OCI-LY7 (cell line): Measurements from ENCODE around the gene DNM3. TPM values are rescaled to one million over a fixed set of nuclear protein-coding genes. Genes with fewer than 3 reads are reported as not detected.

Experiments
- BruUV-seq: library from RNA; stranded (reverse); fragments of 400-500 nt; replicated peaks from 2 replicates; lab custom pipeline; 2021; lab: Mats Ljungman, UMichigan
- CTCF ChIA-PET: fragments of 300-600 bp; sonication (Branson Sonifier 250); formaldehyde crosslinking; loops from one replicate; lab custom pipeline; 2022; ENCODE audit warnings: antibody characterized with exemption; ENCODE audit not compliant: unreplicated experiment; lab: Charles Lee
- POLR2A ChIA-PET: fragments of 300-600 bp; sonication (Branson Sonifier 250); formaldehyde crosslinking; loops from one replicate; lab custom pipeline; 2022; ENCODE audit warnings: antibody characterized with exemption; lab: Charles Lee
- DNase-seq: peaks from one replicate; pipeline ENCODE4 v3.0.0-alpha.2; 2015; ENCODE audit warnings: low spot score
- H2AFZ ChIP-seq: fragments of 200-600 bp; sonication (generic), shearing (Covaris generic); 2 replicates; pipeline ENCODE4 v1.6.1; 2014; ENCODE audit warnings: mild to moderate bottlenecking, antibody characterized with exemption, low read length, moderate library complexity
- H3K27ac ChIP-seq: fragments of 200-600 bp; sonication (generic); 2 replicates; pipeline ENCODE4 v1.5.1; 2014; ENCODE audit warnings: mixed run types, low read depth, mild to moderate bottlenecking, moderate library complexity, low read length, inconsistent platforms; ENCODE audit not compliant: poor library complexity, severe bottlenecking
- H3K36me3 ChIP-seq: fragments of 200-600 bp; sonication (generic); 2 replicates; pipeline ENCODE4 v1.6.1; 2014; ENCODE audit warnings: mild to moderate bottlenecking, antibody characterized with exemption, low read length, moderate library complexity, mixed read lengths; ENCODE audit not compliant: insufficient read depth
- H3K4me1 ChIP-seq: fragments of 200-600 bp; sonication (generic); 2 replicates; pipeline ENCODE4 v1.5.1; 2014; ENCODE audit warnings: mild to moderate bottlenecking, low read length; ENCODE audit not compliant: insufficient read depth, poor library complexity, severe bottlenecking
- H3K4me2 ChIP-seq: fragments of 200-600 bp; sonication (generic); 2 replicates; pipeline ENCODE4 v1.6.1; 2014; ENCODE audit warnings: mild to moderate bottlenecking, low read length
- H3K4me3 ChIP-seq: fragments of 200-600 bp; sonication (generic); 2 replicates; pipeline ENCODE4 v1.5.1; 2014; ENCODE audit warnings: mild to moderate bottlenecking, low read depth, low read length; ENCODE audit not compliant: poor library complexity, severe bottlenecking
- H3K79me2 ChIP-seq: fragments of 200-600 bp; sonication (generic); 2 replicates; pipeline ENCODE4 v1.6.1; 2016; ENCODE audit warnings: low read depth, mild to moderate bottlenecking, low read length, moderate library complexity, mixed read lengths; ENCODE audit not compliant: insufficient read depth
- H3K9me2 ChIP-seq: fragments of 200-600 bp; sonication (generic); 2 replicates; pipeline ENCODE4 v1.6.1; 2016; ENCODE audit warnings: mild to moderate bottlenecking, low read length, mixed read lengths; ENCODE audit not compliant: insufficient read depth
- H3K9me3 ChIP-seq: fragments of 200-600 bp; sonication (generic); 2 replicates; pipeline ENCODE4 v1.6.1; 2014; ENCODE audit warnings: mild to moderate bottlenecking, mixed run types, low read length, mixed read lengths
- H4K20me1 ChIP-seq: fragments of 200-600 bp; sonication (generic); 2 replicates; pipeline ENCODE4 v1.6.1; 2014; ENCODE audit warnings: mild to moderate bottlenecking, antibody characterized with exemption, low read length, moderate library complexity, mixed read lengths; ENCODE audit not compliant: insufficient read depth
- EZH2phosphoT487 ChIP-seq: fragments of 200-600 bp; sonication (generic); IDR thresholded peaks from 2 replicates; pipeline ENCODE4 v1.6.1; 2018; ENCODE audit warnings: low read depth, borderline replicate concordance, mild to moderate bottlenecking, mixed run types, antibody characterized with exemption, low read length, moderate library complexity, mixed read lengths
- intact Hi-C: fragments of 100-400 bp; cut with micrococcal nuclease; formaldehyde crosslinking; loops from one replicate; pipeline ENCODE4 v1.10.0; 2022; ENCODE audit not compliant: unreplicated experiment
- total RNA-seq, 2 experiments: library from RNA; depleted of rRNA in 1 of 2; stranded (reverse); fragments of >200 nt in 1 of 2; shearing (Covaris generic) in 1 of 2; gene quantifications; 2 replicates each; pipeline ENCODE4 v1.2.3, GENCODE V29; 2014 to 2022
- TF ChIP-seq, protein P1 (sequence below): fragments of 200-600 bp; sonication (generic); conservative IDR thresholded peaks from 2 replicates; pipeline ENCODE4 v1.5.1; 2014; ENCODE audit warnings: mild to moderate bottlenecking, antibody characterized with exemption, low read length, moderate library complexity, mixed read lengths

Gene DNM3
- total RNA-seq, 2 experiments from 2014 or later, result 0.47 to 0.61 TPM

DNA sequence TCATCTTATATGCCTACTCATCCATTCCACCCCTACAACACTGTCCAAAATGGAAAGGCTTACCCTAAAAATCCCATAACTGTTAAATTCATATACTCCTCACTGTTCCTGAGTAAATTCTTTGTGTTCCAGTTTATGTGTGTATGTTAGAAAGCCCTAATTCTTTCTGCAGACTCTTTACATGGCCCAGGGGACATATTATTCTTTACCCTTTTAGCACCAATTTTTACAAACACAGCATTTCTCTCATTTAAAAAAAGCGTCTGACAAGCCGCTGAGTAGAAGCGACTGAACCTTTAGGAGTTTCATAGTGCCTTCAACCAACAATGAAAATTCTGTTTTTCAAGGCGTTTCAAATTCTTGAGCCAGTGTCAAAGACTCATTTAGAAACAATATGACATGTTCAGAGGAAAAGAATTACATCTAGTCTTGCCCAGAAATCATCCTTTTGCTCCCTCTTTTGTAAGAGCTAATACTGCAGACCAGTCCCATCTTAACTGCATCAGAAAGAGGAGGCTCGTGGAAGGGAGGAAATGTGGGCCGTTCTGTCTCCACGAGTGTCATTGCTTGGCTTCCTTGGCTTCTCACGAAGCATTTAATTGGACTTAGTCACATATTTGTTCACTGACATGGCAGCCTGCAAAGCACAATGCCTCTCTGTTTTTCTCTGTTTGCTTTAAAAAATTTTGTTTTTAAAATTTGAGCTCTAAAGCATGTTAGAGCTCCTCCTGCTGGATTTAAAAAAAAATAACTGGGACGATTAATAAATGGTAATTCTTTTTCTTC is 557.9 kb downstream of the DNM3 start:
- no peaks in the 10 kb centered on the region for H3K9me3 ChIP-seq
- H3K27ac ChIP-seq, result no peak overlapping the region
- POLR2A ChIA-PET, result interaction anchor here (0.6 to 2.5 kb wide), 4 partner anchors 18 to 262 kb away, joined by 3 to 5 read pairs (median 4); no protein-coding TSS in a partner anchor
- BruUV-seq, result no TSS peak
- H3K4me2 ChIP-seq, result peak overlapping the region; percentile 61
- no peaks in the 10 kb centered on the region for H4K20me1 ChIP-seq
- H3K79me2 ChIP-seq, result no peaks in the 10 kb centered on the region
- TF ChIP-seq, protein P1, sequence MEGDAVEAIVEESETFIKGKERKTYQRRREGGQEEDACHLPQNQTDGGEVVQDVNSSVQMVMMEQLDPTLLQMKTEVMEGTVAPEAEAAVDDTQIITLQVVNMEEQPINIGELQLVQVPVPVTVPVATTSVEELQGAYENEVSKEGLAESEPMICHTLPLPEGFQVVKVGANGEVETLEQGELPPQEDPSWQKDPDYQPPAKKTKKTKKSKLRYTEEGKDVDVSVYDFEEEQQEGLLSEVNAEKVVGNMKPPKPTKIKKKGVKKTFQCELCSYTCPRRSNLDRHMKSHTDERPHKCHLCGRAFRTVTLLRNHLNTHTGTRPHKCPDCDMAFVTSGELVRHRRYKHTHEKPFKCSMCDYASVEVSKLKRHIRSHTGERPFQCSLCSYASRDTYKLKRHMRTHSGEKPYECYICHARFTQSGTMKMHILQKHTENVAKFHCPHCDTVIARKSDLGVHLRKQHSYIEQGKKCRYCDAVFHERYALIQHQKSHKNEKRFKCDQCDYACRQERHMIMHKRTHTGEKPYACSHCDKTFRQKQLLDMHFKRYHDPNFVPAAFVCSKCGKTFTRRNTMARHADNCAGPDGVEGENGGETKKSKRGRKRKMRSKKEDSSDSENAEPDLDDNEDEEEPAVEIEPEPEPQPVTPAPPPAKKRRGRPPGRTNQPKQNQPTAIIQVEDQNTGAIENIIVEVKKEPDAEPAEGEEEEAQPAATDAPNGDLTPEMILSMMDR, result peak; percentile 90
- no peak for TF ChIP-seq EZH2phosphoT487
- peak; percentile 48 for DNase-seq
- CTCF ChIA-PET, result interaction anchor here (0.6 kb wide), 1 partner anchor 129 kb away, joined by 3 read pairs; no protein-coding TSS in a partner anchor
- peak overlapping the region; percentile 42 for H3K4me3 ChIP-seq
- intact Hi-C loops, result loop anchor here (1.0 to 5.0 kb wide), 5 partner anchors 40 to 397 kb away; no protein-coding TSS in a partner anchor
- H3K4me1 ChIP-seq, result peaks cover 13% of the 10 kb centered on the region
- H2AFZ ChIP-seq, result peak overlapping the region; percentile 82
- H3K9me2 ChIP-seq, result no peaks in the 10 kb centered on the region
- H3K36me3 ChIP-seq, result no peaks in the 10 kb centered on the region

DNA sequence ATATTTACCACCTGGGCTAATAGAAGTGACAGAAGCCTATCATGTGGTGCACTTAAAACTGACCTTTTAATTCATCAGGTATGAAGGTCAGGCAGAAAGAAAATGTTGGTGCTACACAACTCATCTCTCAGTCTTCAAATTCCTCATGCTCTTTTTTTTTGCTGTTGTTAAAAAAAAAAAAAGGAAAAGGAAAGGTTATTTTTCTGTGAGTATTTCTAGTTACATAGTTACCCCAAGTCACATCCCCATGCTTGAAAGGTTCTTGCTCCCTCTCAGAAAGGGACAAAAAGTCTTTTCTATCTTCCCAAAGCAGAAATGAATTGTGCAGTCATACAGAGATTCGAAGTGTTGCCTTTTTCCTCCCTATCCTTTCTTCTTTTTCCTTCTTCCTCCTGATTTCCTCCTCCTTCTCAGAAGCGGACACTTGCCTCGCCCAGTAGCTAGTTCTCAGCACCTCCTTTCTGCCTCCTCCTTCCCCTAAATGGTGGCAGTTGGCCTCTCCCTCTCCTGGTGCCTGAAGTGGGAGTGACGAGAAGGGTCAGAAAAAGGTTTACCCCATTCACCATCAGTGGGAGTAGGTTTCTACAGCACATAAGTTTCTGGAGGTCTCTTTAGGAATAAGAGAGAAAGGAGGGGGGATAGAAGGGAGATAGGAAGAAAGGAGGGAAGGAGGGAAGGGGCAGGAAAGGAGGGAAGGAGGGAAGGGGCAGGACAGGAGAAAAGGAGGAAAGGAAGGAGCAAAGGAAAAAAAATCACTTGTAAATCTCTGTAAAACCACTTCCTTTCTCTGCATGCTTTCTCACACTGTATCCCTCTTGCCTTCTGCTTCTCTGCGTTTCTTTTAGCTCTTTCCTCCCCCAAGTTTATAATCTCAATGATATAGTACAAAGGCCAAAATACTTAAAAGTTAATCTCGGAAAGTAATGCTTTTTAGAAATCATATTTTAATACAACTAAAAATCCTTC is 558.7 kb downstream of the DNM3 start:
- H3K4me1 ChIP-seq, result peaks cover 6% of the 10 kb centered on the region
- no peaks in the 10 kb centered on the region for H3K36me3 ChIP-seq
- ChIA-PET CTCF (no interaction called here), POLR2A (interaction anchor here (0.6 to 1.5 kb wide), 5 partner anchors 19 to 262 kb away, joined by 3 to 4 read pairs (median 3); no protein-coding TSS in a partner anchor)
- no peak overlapping the region for H3K27ac ChIP-seq
- no peak for DNase-seq
- no peaks in the 10 kb centered on the region for H3K9me2 ChIP-seq
- H3K4me3 ChIP-seq, result no peak overlapping the region
- H2AFZ ChIP-seq, result peak overlapping the region; percentile 82; the same call in 1 of the 2 replicates
- H3K9me3 ChIP-seq, result no peaks in the 10 kb centered on the region
- TF ChIP-seq, protein P1, result peak; percentile 28; the same call in 1 of the 2 replicates
- TF ChIP-seq EZH2phosphoT487, result no peak
- no TSS peak for BruUV-seq
- H3K4me2 ChIP-seq, result no peak overlapping the region
- intact Hi-C loops, result loop anchor here (1.0 to 5.0 kb wide), 5 partner anchors 41 to 398 kb away; no protein-coding TSS in a partner anchor
- H4K20me1 ChIP-seq, result no peaks in the 10 kb centered on the region
- H3K79me2 ChIP-seq, result no peaks in the 10 kb centered on the region
